C4-2B (cell line): Measurements from ENCODE around the gene TMEM186.

ENCODE experiments used
- ZFX ChIP-seq: fragments of 450-650 bp; IDR thresholded peaks from 2 replicates; pipeline ENCODE4 v1.6.1; 2017
- TF ChIP-seq, protein P1 (sequence below): fragments of 450-650 bp; conservative IDR thresholded peaks from 2 replicates; pipeline ENCODE4 v1.5.1; 2017; ENCODE audit warnings: mild to moderate bottlenecking

DNA sequence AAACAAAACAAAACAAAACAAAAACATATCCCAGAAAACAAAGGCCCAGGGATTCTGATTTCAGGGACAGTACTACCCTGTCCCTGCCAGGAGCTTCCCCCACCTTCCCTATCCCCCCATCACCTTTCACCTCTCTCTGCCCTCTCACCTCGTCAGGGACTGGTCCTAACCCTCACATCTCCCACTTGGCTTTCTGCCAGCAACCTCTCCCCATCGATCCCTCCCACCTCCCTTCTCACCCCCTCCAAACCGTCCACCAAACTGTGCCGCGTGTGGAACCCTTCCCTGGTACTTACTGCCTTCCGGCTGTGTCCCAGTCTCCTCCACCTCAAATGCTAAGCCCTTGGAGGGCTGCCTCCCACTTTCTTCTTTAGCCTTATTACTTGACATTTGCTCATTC lies 36.4 kb downstream of the TMEM186 start:
- TF ChIP-seq, protein P1, sequence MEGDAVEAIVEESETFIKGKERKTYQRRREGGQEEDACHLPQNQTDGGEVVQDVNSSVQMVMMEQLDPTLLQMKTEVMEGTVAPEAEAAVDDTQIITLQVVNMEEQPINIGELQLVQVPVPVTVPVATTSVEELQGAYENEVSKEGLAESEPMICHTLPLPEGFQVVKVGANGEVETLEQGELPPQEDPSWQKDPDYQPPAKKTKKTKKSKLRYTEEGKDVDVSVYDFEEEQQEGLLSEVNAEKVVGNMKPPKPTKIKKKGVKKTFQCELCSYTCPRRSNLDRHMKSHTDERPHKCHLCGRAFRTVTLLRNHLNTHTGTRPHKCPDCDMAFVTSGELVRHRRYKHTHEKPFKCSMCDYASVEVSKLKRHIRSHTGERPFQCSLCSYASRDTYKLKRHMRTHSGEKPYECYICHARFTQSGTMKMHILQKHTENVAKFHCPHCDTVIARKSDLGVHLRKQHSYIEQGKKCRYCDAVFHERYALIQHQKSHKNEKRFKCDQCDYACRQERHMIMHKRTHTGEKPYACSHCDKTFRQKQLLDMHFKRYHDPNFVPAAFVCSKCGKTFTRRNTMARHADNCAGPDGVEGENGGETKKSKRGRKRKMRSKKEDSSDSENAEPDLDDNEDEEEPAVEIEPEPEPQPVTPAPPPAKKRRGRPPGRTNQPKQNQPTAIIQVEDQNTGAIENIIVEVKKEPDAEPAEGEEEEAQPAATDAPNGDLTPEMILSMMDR: no peak
- TF ChIP-seq ZFX: no peak
